ENCODE data around the gene PPP3CA.

PPP3CA gene

DNA sequence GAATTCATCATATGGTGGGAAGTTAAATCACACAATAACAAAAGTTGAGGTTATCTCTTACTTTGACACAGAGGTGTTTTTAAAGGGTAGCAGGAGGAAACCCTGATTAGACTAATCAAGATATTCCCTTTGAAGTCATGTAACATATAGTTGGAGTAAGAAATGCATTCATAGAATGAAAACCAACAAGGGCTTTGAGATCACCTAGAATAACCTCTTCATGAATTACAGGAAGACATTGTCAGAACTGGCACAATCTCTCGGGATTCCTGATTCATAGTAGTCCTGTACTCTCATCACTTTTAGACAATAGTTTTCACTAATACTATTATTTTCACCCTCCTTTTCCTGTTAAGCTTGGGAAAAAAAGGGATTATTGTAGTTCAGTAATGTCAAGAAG is 170.2 kb downstream of the PPP3CA start:
- H3K4me1 ChIP-seq (ENCODE audit: insufficient read depth, low read length, severe bottlenecking), result peaks cover 18% of the 10 kb centered on the region
- H4K20me1 ChIP-seq (ENCODE audit: insufficient read depth, low read length), result no peaks in the 10 kb centered on the region
- H3F3A ChIP-seq (ENCODE audit: insufficient read depth, low read length), result no peaks in the 10 kb centered on the region
- H3K4me3 ChIP-seq (ENCODE audit: low read depth, low read length, poor library complexity, severe bottlenecking), result no peak overlapping the region
- no peaks in the 10 kb centered on the region for H3K9me2 ChIP-seq (ENCODE audit: low read depth, low read length)
- no peak overlapping the region for H3K9ac ChIP-seq (ENCODE audit: low read length)
- no peak overlapping the region for H3K27ac ChIP-seq (ENCODE audit: low read depth, low read length, poor library complexity, severe bottlenecking)
- no peak overlapping the region for H2AFZ ChIP-seq (ENCODE audit: low read length)
- no peak overlapping the region for H3K4me2 ChIP-seq (ENCODE audit: low read length)
- no peaks in the 10 kb centered on the region for H3K9me3 ChIP-seq (ENCODE audit: low read length)
- no peaks in the 10 kb centered on the region for H3K36me3 ChIP-seq (ENCODE audit: insufficient read depth, low read length)
- H3K79me2 ChIP-seq (ENCODE audit: insufficient read depth, low read length), result 0 out of 2 replicates have a peak, but pooled peaks cover 4% of the 10 kb centered on the region
- TF ChIP-seq, protein P1, sequence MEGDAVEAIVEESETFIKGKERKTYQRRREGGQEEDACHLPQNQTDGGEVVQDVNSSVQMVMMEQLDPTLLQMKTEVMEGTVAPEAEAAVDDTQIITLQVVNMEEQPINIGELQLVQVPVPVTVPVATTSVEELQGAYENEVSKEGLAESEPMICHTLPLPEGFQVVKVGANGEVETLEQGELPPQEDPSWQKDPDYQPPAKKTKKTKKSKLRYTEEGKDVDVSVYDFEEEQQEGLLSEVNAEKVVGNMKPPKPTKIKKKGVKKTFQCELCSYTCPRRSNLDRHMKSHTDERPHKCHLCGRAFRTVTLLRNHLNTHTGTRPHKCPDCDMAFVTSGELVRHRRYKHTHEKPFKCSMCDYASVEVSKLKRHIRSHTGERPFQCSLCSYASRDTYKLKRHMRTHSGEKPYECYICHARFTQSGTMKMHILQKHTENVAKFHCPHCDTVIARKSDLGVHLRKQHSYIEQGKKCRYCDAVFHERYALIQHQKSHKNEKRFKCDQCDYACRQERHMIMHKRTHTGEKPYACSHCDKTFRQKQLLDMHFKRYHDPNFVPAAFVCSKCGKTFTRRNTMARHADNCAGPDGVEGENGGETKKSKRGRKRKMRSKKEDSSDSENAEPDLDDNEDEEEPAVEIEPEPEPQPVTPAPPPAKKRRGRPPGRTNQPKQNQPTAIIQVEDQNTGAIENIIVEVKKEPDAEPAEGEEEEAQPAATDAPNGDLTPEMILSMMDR (IDR thresholded peaks at IDR 0.05; ENCODE audit: low read length), result no peak
- no peak for TF ChIP-seq EZH2 (IDR thresholded peaks at IDR 0.05; ENCODE audit: borderline replicate concordance, low read length)
- no peaks in the 10 kb centered on the region for H3K27me3 ChIP-seq (ENCODE audit: insufficient read depth, low read length)

DNA sequence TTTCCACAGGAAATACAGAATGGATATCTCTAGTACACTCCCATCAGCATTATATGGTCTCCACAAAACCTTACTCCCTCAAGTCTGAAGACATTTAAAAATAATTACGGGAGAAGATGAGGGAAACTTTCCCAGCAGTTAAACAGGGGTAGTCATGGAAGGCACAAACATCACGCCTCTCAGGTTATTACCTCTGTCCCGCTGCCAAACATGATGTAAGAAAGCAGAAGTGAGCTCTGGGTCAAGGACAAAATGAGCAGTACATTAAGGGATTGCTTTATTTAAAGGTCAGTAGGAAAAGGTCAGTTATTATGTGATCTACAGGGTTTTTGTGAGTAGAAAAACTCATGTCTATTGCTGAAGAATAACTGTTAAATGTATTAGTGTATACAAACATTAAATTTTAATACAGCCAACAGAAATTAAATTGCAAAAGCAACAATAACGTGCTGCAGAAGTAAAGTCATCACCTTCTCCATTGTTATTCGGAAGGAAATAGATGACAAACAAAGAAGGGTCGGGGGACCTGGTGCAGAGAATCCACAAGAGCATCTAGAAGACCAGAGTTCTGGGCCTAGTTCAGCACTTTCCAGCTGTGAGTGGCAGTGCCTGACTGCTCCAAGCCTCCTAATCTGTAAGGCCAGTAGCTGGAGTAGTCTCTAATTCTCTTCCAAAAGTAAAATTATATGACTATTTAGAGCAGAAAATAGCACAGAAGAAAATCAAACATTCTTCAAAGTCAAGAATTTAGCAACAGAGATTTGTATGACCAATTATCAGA is 171.2 kb downstream of the PPP3CA start:
- Histone ChIP-seq H3K79me2 (ENCODE audit: insufficient read depth, low read length) (no peaks in the 10 kb centered on the region), H3K4me2 (ENCODE audit: low read length) (no peak overlapping the region), H3F3A (ENCODE audit: insufficient read depth, low read length) (no peaks in the 10 kb centered on the region), H3K27ac (ENCODE audit: low read depth, low read length, poor library complexity, severe bottlenecking) (peak overlapping the region; percentile 55), H3K9me2 (ENCODE audit: low read depth, low read length) (no peaks in the 10 kb centered on the region), H3K9ac (ENCODE audit: low read length) (no peak overlapping the region), H3K4me1 (ENCODE audit: insufficient read depth, low read length, severe bottlenecking) (peaks cover 18% of the 10 kb centered on the region), H3K36me3 (ENCODE audit: insufficient read depth, low read length) (no peaks in the 10 kb centered on the region), H3K27me3 (ENCODE audit: insufficient read depth, low read length) (no peaks in the 10 kb centered on the region), H4K20me1 (ENCODE audit: insufficient read depth, low read length) (no peaks in the 10 kb centered on the region), H2AFZ (ENCODE audit: low read length) (no peak overlapping the region), H3K4me3 (ENCODE audit: low read depth, low read length, poor library complexity, severe bottlenecking) (no peak overlapping the region), H3K9me3 (ENCODE audit: low read length) (no peaks in the 10 kb centered on the region)
- TF ChIP-seq, protein P1 (IDR thresholded peaks at IDR 0.05; ENCODE audit: low read length), result no peak
- TF ChIP-seq EZH2 (IDR thresholded peaks at IDR 0.05; ENCODE audit: borderline replicate concordance, low read length), result no peak

DNA sequence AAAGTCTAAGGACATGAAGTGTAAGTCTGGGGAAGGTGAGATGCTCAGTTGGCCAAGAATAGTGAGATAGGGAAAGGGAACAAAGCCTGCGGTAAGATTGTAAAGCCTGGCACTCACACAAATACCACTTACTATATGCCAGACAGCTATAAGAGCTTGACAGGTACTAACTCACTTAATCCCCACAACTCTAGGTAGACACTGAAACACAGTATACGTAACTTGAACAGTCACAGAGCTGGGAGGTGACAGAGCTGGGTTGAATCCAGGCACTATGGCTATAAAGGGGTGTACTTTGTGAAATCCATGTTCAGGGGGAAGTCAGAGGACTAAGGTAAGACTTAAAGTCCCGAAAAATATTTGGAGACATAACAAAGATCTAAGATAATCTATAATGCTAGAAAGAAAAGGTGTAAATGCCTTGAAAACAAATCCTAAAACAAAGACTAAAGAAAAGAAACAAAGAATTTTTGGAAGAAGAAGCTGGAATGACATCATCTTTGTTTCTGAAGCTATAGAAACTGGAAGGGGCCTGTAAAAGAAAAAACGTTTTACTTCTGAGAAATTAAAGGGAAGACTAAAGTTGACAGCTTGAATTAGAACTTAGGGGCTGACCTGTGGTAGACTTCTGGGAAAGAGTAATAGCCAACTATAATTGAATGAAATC is 172.5 kb downstream of the PPP3CA start:
- Histone ChIP-seq H3K79me2 (ENCODE audit: insufficient read depth, low read length) (no peaks in the 10 kb centered on the region), H3K27ac (ENCODE audit: low read depth, low read length, poor library complexity, severe bottlenecking) (no peak overlapping the region), H3K4me2 (ENCODE audit: low read length) (no peak overlapping the region), H3K27me3 (ENCODE audit: insufficient read depth, low read length) (no peaks in the 10 kb centered on the region), H3K36me3 (ENCODE audit: insufficient read depth, low read length) (no peaks in the 10 kb centered on the region), H3K4me3 (ENCODE audit: low read depth, low read length, poor library complexity, severe bottlenecking) (no peak overlapping the region), H3K9me3 (ENCODE audit: low read length) (no peaks in the 10 kb centered on the region), H3K9ac (ENCODE audit: low read length) (no peak overlapping the region), H3F3A (ENCODE audit: insufficient read depth, low read length) (no peaks in the 10 kb centered on the region), H2AFZ (ENCODE audit: low read length) (no peak overlapping the region), H4K20me1 (ENCODE audit: insufficient read depth, low read length) (no peaks in the 10 kb centered on the region), H3K4me1 (ENCODE audit: insufficient read depth, low read length, severe bottlenecking) (peaks cover 24% of the 10 kb centered on the region), H3K9me2 (ENCODE audit: low read depth, low read length) (no peaks in the 10 kb centered on the region)
- TF ChIP-seq, protein P1 (IDR thresholded peaks at IDR 0.05; ENCODE audit: low read length), result no peak
- TF ChIP-seq EZH2 (IDR thresholded peaks at IDR 0.05; ENCODE audit: borderline replicate concordance, low read length), result no peak
